ENCODE measurements around the gene ACVRL1. TPM values are rescaled to one million over a fixed set of nuclear protein-coding genes. Genes with fewer than 3 reads are reported as not detected.

Gene ACVRL1
- polyA plus RNA-seq, 1 donor = 52.0 TPM

GRCh38 chr12:51944608-51945233 lies 37.4 kb downstream of the ACVRL1 start:
- DNase-seq = no peak

- no peak for DNase-seq
These were observed 40.1 kb downstream of the ACVRL1 start for GRCh38 chr12:51947246-51947996.

- DNase-seq = no peak
These were observed 40.8 kb downstream of the ACVRL1 start for GRCh38 chr12:51948066-51948465.

GRCh38 chr12:51949342-51950030 lies 42.2 kb downstream of the ACVRL1 start:
- DNase-seq = no peak

- DNase-seq = no peak
These were observed 43.4 kb downstream of the ACVRL1 start for GRCh38 chr12:51950682-51951198.

- peak; percentile 86 for DNase-seq
These were observed 44.0 kb downstream of the ACVRL1 start, which contains the start of gene ACVR1B for GRCh38 chr12:51951199-51951842. ACVR1B (plus strand) TSS chr12:51951699; CDS start chr12:51951744, 45 bp downstream.

- peak; percentile 57 for DNase-seq
These were observed 44.8 kb downstream of the ACVRL1 start for GRCh38 chr12:51951843-51952722.

- DNase-seq = no peak
These were observed 45.8 kb downstream of the ACVRL1 start for GRCh38 chr12:51953089-51953488.

- DNase-seq = no peak
These were observed 46.6 kb downstream of the ACVRL1 start for GRCh38 chr12:51953864-51954263.

GRCh38 chr12:51954561-51955361 lies 47.5 kb downstream of the ACVRL1 start:
- DNase-seq = no peak

- no peak for DNase-seq
These were observed 48.4 kb downstream of the ACVRL1 start for GRCh38 chr12:51955702-51956101.

- no peak for DNase-seq
These were observed 51.2 kb downstream of the ACVRL1 start for GRCh38 chr12:51958542-51958941.

GRCh38 chr12:51959211-51959610 lies 51.9 kb downstream of the ACVRL1 start:
- no peak for DNase-seq

GRCh38 chr12:51959921-51960320 lies 52.6 kb downstream of the ACVRL1 start:
- DNase-seq = no peak

- DNase-seq = no peak
These were observed 53.2 kb downstream of the ACVRL1 start for GRCh38 chr12:51960488-51960887.

GRCh38 chr12:51960890-51961289 lies 53.6 kb downstream of the ACVRL1 start:
- no peak for DNase-seq

GRCh38 chr12:51961834-51962233 lies 54.5 kb downstream of the ACVRL1 start:
- DNase-seq = no peak

- DNase-seq = no peak
These were observed 55.4 kb downstream of the ACVRL1 start for GRCh38 chr12:51962737-51963136.

- DNase-seq = no peak
These were observed 56.2 kb downstream of the ACVRL1 start for GRCh38 chr12:51963477-51963876.

GRCh38 chr12:51969643-51970042 lies 62.3 kb downstream of the ACVRL1 start:
- no peak for DNase-seq
